ENCODE data around the gene KNCN. TPM values are rescaled to one million over a fixed set of nuclear protein-coding genes. Genes with fewer than 3 reads are reported as not detected.
A peak's percentile ranks its signal among the peaks of the same experiment; 100 is the strongest.

KNCN gene
- total RNA-seq, 1 donor: not detected

DNA sequence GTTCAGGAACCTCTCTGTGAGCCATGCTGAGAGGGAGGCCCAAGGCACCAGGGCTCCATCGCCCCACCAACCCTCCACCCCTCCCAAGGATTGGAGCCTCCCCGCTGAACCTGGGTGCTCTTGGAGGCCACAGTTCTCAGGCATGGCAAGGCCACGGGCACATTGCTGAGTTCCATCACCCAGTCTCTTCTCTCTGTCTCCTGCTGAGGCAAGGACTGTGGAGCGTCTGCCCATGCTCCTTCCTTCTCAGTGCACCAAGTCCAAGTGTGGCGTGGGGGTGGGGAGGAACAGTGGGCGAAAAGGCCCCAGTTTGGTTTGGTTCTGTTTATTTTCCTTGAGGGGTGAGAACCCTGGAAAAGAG lies 2.8 kb upstream of the KNCN start:
- H3K4me3 ChIP-seq (ENCODE audit: low read depth, low read length): no peak overlapping the region
- no peak for DNase-seq (ENCODE audit: low read depth)
- TF ChIP-seq, protein P1, sequence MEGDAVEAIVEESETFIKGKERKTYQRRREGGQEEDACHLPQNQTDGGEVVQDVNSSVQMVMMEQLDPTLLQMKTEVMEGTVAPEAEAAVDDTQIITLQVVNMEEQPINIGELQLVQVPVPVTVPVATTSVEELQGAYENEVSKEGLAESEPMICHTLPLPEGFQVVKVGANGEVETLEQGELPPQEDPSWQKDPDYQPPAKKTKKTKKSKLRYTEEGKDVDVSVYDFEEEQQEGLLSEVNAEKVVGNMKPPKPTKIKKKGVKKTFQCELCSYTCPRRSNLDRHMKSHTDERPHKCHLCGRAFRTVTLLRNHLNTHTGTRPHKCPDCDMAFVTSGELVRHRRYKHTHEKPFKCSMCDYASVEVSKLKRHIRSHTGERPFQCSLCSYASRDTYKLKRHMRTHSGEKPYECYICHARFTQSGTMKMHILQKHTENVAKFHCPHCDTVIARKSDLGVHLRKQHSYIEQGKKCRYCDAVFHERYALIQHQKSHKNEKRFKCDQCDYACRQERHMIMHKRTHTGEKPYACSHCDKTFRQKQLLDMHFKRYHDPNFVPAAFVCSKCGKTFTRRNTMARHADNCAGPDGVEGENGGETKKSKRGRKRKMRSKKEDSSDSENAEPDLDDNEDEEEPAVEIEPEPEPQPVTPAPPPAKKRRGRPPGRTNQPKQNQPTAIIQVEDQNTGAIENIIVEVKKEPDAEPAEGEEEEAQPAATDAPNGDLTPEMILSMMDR (IDR thresholded peaks at IDR 0.05; ENCODE audit: insufficient read depth, low read length): no peak

DNA sequence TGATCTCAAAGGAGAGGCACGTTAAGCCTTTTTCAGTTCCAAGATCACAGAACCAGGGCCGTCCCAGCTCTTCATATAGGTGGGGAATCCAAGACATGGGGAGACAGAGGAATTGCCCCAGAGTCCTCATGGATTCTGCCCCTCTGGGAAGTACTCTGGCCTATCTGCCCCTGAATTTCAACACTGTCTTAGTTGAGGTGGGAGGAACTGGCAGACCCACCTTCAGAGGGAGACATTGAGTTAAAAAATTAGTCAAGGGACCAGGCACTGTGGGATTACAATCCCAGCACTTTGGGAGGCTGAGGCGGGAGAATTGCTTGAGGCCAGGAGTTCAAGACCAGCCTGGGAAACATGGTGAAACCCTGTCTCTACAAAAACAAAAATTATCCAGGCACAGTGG lies 2.1 kb upstream of the KNCN start:
- TF ChIP-seq, protein P1 (IDR thresholded peaks at IDR 0.05; ENCODE audit: insufficient read depth, low read length): no peak
- H3K4me3 ChIP-seq (ENCODE audit: low read depth, low read length): no peak overlapping the region
- DNase-seq (ENCODE audit: low read depth): no peak

DNA sequence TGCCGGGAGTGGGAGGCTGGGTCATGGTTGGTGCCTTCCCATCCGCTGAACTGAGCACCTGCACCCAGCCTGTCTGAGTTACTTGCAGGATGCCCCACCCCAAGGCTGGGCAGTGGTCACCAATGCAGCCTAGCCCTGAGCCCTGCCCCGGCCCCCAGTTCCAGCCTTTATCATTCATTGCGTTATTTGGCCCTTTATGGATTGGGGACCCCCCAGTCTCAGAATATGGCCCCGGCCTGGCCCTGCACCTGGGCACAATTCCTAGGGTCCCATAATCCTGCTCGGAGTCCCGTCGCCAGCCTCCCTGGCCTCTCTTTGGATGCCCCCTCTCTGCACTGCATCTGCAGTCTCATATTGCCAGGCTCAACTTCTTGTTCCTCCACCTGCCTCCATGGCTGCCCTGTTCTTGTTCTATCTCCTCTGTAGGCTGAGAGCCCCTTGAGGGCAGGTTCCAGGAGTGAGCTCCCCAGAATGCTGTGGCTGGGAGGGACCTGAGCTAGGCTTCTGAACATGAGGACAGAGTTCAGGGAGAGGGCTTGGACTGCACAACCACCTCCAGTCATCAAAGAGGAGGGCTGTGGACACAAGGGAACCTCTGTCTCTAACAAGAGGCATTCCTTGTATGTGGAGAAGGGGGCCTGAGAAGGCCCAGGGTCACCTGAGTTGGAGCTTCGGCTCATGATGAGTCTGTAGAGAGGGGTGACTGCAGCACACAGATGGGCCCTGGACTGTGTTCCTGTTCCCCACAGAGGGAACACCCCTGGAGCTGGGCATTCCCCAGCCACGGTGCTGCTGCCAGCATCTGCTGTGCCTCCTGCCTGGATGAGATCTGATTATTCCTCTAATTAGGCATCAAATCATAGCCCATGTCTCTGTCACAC lies 1.1 kb upstream of the KNCN start:
- no peak for DNase-seq (ENCODE audit: low read depth)
- TF ChIP-seq, protein P1 (IDR thresholded peaks at IDR 0.05; ENCODE audit: insufficient read depth, low read length): no peak
- no peak overlapping the region for H3K4me3 ChIP-seq (ENCODE audit: low read depth, low read length)

DNA sequence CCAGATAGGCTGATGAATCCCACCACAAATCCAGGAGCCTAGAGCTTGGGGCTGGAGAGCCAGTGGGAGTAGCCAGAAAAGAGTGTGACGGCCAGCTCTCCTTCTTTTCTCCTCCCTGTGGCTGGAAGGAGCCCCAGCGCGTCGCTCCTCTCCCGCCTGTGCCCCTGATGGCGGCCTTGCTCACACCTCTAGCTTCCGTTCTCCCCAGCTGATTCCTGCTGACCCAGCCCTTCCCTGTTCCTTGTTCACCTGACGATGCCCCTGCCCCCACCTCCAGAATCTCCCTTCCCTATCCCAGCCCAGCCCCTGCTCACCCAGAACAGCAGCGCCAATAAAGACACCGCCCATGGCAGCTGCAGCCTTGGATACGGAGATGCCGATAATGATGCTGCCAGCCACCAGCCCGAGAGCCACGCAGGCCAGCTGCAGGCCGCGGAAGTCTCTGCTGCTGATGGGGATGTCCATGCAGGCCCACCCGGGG lies 656 bp downstream of the KNCN start:
- H3K4me3 ChIP-seq (ENCODE audit: low read depth, low read length): no peak overlapping the region
- no peak for DNase-seq (ENCODE audit: low read depth)
- TF ChIP-seq, protein P1 (IDR thresholded peaks at IDR 0.05; ENCODE audit: insufficient read depth, low read length): no peak

DNA sequence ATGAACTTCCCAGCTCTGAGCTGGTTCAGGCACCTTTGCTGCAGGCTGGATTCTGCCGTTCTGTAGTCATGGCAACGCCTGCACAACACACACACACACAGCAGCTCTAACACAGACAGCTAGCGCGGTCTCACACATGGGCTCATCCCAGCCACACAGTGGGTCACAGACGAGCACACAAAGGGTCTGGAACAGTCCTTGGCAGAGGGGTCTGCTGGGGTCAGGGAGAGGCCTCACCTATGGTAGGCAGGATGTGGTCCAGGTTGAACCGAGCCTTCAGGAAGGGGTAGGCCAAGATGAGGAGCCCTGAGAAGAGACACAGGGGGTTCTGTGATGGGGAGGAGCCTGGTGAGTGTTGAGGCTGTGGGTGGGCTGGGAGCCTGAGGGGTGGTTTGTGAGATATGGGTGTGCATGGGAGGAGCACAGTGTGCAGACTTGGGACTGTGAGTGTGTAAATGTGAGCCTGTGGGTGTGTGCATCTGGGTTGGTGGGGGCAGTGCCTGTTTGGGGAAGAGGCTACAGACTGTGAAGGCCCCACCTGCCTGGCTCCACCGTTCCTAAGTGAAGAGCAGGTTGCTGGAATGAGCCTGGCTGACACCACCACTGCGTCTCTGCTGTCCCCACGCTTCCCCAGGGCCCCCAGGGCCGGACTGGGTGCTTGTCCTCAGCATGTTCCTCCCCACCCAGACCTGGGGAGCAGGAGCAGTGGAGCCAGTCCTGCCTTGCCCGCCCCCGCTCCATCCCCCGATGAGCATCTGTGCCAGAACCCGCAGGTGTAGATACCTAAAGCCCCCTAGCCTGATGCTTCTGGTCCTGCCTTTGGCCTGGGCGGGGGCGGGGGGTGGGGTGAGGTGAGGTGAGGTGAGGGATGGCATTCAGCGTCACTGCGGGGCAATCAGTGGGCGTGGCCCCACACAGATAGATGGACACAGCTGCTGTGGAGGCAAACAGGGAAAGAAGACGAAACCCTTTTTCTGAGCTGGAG lies 1.5 kb downstream of the KNCN start:
- TF ChIP-seq, protein P1 (IDR thresholded peaks at IDR 0.05; ENCODE audit: insufficient read depth, low read length): no peak
- H3K4me3 ChIP-seq (ENCODE audit: low read depth, low read length): no peak overlapping the region
- peak; percentile 23 for DNase-seq (ENCODE audit: low read depth)

DNA sequence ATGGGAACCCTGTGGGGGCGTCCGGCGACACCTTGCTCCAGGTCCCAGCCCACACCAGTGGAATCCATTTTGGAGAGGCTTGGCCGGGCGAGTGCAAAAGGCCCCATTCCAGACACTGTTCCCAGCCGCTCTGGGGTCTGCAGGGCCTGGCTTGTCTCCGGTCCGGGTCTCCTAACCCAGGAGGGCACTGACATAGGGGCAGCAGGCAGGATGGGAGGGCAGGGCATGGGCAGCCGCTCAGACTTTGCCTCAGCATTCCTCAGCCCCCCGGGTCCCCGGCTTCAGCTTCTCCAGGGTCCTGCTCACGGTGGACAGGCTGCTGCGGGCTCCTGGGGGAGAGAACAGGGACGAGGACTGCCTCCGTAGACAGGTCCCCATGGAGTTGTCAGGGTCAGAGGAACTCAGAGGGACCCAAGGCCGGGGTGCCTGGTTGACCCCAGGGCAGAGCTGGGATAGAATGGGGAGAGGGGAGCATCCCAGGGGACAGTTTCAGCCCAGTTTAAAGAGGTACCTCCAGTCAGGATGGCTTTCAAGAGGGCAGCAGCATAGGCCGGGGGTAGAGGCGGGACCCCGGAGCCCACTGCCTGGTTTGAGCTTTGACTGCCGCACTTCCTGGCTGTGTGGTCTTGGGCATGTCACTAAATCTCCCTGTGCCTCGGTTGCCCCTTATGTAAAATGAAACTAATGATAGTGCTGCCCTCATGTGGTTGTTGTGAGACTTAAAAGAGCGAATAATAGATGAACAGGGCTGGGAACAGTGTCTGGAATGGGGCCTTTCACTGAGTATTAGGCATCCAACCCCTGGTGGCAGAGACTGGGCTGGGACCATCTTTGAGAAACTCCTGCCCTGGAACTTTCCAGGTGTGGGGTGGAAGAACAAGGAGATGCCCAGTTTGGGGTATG lies 3.7 kb downstream of the KNCN start:
- no peak overlapping the region for H3K4me3 ChIP-seq (ENCODE audit: low read depth, low read length)
- TF ChIP-seq, protein P1 (IDR thresholded peaks at IDR 0.05; ENCODE audit: insufficient read depth, low read length): peak; percentile 41
- DNase-seq (ENCODE audit: low read depth): peak; percentile 72
